WI38 (cell line): ENCODE results near the gene PDLIM4.
A peak's percentile ranks its signal among the peaks of the same experiment; 100 is the strongest.

Experiments
- H3K4me3 ChIP-seq: 2 replicates; pipeline ENCODE4 v1.5.1; 2011; ENCODE audit warnings: low read depth, mild to moderate bottlenecking, control low read depth, low read length
- CTCF ChIP-seq: IDR thresholded peaks from 2 replicates; pipeline ENCODE4 v1.5.1; 2012; ENCODE audit warnings: low read depth, mild to moderate bottlenecking, control low read depth, low read length

PDLIM4 gene

GRCh38 chr5:132233811-132234683 is 23.4 kb upstream of the PDLIM4 start:
- no peak overlapping the region for H3K4me3 ChIP-seq
- no peak for TF ChIP-seq CTCF

- no peak for TF ChIP-seq CTCF
- no peak overlapping the region for H3K4me3 ChIP-seq
Measured at GRCh38 chr5:132234684-132235062, 22.8 kb upstream of the PDLIM4 start.

- TF ChIP-seq CTCF, result no peak
- no peak overlapping the region for H3K4me3 ChIP-seq
Measured at GRCh38 chr5:132235340-132235739, 22.2 kb upstream of the PDLIM4 start.

- no peak for TF ChIP-seq CTCF
- H3K4me3 ChIP-seq, result no peak overlapping the region
Measured at GRCh38 chr5:132237141-132237540, 20.4 kb upstream of the PDLIM4 start.

- no peak overlapping the region for H3K4me3 ChIP-seq
- TF ChIP-seq CTCF, result no peak; the same call in 1 of the 2 replicates
Measured at GRCh38 chr5:132237670-132238069, 19.8 kb upstream of the PDLIM4 start.

- H3K4me3 ChIP-seq, result no peak overlapping the region
- peak; percentile 78 for TF ChIP-seq CTCF
Measured at GRCh38 chr5:132238169-132238744, 19.2 kb upstream of the PDLIM4 start.

- no peak for TF ChIP-seq CTCF
- H3K4me3 ChIP-seq, result no peak overlapping the region
Measured at GRCh38 chr5:132238901-132239500, 18.5 kb upstream of the PDLIM4 start.
